AG09309 (cell line): ENCODE measurements around the gene GPC3.

Source experiments
- DNase-seq: peaks from one replicate; pipeline ENCODE4 v3.0.0-alpha.2; 2010; ENCODE audit warnings: low read depth
- H3K4me3 ChIP-seq: 2 replicates; pipeline ENCODE4 v1.5.1; 2011; ENCODE audit warnings: mild to moderate bottlenecking, low read depth, low read length, moderate library complexity; ENCODE audit not compliant: control insufficient read depth
- TF ChIP-seq, protein P1 (sequence below): IDR thresholded peaks from 2 replicates; pipeline ENCODE4 v1.5.1; 2011; ENCODE audit warnings: mild to moderate bottlenecking, low read depth, low read length, inconsistent platforms; ENCODE audit not compliant: insufficient read depth, control insufficient read depth; ENCODE audit errors: missing control alignments

GPC3 gene

GRCh38 chrX:133754657-133755056 lies 230.7 kb downstream of the GPC3 start:
- TF ChIP-seq, protein P1, sequence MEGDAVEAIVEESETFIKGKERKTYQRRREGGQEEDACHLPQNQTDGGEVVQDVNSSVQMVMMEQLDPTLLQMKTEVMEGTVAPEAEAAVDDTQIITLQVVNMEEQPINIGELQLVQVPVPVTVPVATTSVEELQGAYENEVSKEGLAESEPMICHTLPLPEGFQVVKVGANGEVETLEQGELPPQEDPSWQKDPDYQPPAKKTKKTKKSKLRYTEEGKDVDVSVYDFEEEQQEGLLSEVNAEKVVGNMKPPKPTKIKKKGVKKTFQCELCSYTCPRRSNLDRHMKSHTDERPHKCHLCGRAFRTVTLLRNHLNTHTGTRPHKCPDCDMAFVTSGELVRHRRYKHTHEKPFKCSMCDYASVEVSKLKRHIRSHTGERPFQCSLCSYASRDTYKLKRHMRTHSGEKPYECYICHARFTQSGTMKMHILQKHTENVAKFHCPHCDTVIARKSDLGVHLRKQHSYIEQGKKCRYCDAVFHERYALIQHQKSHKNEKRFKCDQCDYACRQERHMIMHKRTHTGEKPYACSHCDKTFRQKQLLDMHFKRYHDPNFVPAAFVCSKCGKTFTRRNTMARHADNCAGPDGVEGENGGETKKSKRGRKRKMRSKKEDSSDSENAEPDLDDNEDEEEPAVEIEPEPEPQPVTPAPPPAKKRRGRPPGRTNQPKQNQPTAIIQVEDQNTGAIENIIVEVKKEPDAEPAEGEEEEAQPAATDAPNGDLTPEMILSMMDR = no peak
- no peak for DNase-seq
- H3K4me3 ChIP-seq = no peak overlapping the region

DNA sequence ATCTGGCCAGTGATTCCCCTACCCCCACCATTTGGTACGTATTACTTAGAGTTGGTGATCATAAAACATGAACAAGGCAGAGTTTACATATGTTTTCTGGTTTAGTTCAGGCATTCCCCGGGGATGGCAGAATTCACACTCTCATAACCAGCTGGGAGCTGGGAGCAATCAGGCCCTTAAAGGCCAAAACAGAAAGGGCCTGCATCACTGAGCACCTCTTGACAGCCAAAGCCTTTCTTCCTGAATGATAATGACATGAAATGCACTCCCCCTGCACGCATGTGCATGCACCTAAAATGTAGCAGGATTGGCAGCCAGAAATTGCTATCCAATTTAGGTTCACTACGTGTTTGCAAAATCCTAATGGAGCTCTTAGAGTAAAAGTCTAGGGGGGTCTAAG lies 235.4 kb downstream of the GPC3 start:
- no peak overlapping the region for H3K4me3 ChIP-seq
- DNase-seq = no peak
- TF ChIP-seq, protein P1 = no peak

DNA sequence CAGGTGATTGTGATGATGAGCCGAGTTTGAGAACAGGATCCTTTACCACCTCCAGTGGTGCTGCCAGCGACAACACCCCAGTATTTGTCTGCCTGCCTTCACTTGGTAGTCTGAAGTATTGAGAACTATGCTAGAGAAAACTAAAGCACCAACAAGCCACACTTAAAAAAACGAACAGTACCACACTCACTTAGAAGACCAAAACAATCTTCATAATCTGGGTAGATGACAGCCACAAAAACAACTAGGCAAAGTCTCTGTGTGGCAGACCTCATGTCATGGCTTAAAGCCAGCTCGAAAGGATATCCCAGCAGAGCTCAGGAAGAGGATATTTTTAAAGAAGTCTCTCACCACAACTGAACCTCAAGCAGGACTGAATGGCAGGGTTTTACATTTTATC lies 236.0 kb downstream of the GPC3 start:
- TF ChIP-seq, protein P1 = no peak
- no peak overlapping the region for H3K4me3 ChIP-seq
- no peak for DNase-seq

GRCh38 chrX:133747196-133747595 lies 238.2 kb downstream of the GPC3 start:
- TF ChIP-seq, protein P1 = no peak
- DNase-seq = no peak
- H3K4me3 ChIP-seq = no peak overlapping the region

- TF ChIP-seq, protein P1 = no peak
- no peak overlapping the region for H3K4me3 ChIP-seq
- DNase-seq = no peak
Observed at GRCh38 chrX:133746593-133746992, 238.8 kb downstream of the GPC3 start.

- TF ChIP-seq, protein P1 = no peak
- no peak overlapping the region for H3K4me3 ChIP-seq
- DNase-seq = no peak
Observed at GRCh38 chrX:133745349-133745748, 240.0 kb downstream of the GPC3 start.
